Smooth muscle cell of the brain vasculature (primary cell): ENCODE data around the gene PIK3CB.
"Not testable (repeated sequence)": the region's sequence is repeated elsewhere in the genome, so short reads cannot be mapped to it uniquely, and the experiment has no call there.

Experiments
- DNase-seq: peaks from one replicate; pipeline ENCODE4 v3.0.0-alpha.2; 2012; ENCODE audit warnings: low read depth, low spot score

The PIK3CB gene

GRCh38 chr3:138806376-138807080, 28.2 kb downstream of the PIK3CB start:
- no peak for DNase-seq

- no peak for DNase-seq
Measured at GRCh38 chr3:138803006-138803653, 31.6 kb downstream of the PIK3CB start.

- DNase-seq, result not testable (repeated sequence)
Measured at GRCh38 chr3:138802223-138802622, 32.5 kb downstream of the PIK3CB start.

GRCh38 chr3:138801792-138802191, 32.9 kb downstream of the PIK3CB start:
- DNase-seq, result no peak

GRCh38 chr3:138800248-138800647, 34.5 kb downstream of the PIK3CB start:
- DNase-seq, result no peak

- DNase-seq, result no peak
Measured at GRCh38 chr3:138799822-138800221, 34.9 kb downstream of the PIK3CB start.

- DNase-seq, result no peak
Measured at GRCh38 chr3:138797508-138798038, 37.2 kb downstream of the PIK3CB start.

GRCh38 chr3:138796761-138797160, 38.0 kb downstream of the PIK3CB start:
- DNase-seq, result no peak

GRCh38 chr3:138786788-138787271, 47.9 kb downstream of the PIK3CB start:
- DNase-seq, result no peak

GRCh38 chr3:138785951-138786350, 48.8 kb downstream of the PIK3CB start:
- DNase-seq, result no peak

GRCh38 chr3:138785362-138785857, 49.3 kb downstream of the PIK3CB start:
- not testable (repeated sequence) for DNase-seq

- no peak for DNase-seq
Measured at GRCh38 chr3:138782755-138783154, 52.0 kb downstream of the PIK3CB start.

- DNase-seq, result no peak
Measured at GRCh38 chr3:138781012-138781470, 53.7 kb downstream of the PIK3CB start.

- no peak for DNase-seq
Measured at GRCh38 chr3:138778643-138779042, 56.1 kb downstream of the PIK3CB start.

GRCh38 chr3:138776961-138777360, 57.8 kb downstream of the PIK3CB start:
- DNase-seq, result no peak

GRCh38 chr3:138775254-138775595, 59.5 kb downstream of the PIK3CB start:
- no peak for DNase-seq

- DNase-seq, result peak; percentile 92
Measured at GRCh38 chr3:138774529-138775253, 60.0 kb downstream of the PIK3CB start.

GRCh38 chr3:138771585-138771984, 63.1 kb downstream of the PIK3CB start:
- no peak for DNase-seq

GRCh38 chr3:138769616-138770015, 65.1 kb downstream of the PIK3CB start:
- no peak for DNase-seq

GRCh38 chr3:138768946-138769345, 65.8 kb downstream of the PIK3CB start:
- no peak for DNase-seq

GRCh38 chr3:138768125-138768524, 66.6 kb downstream of the PIK3CB start:
- no peak for DNase-seq

- no peak for DNase-seq
Measured at GRCh38 chr3:138767498-138768104, 67.1 kb downstream of the PIK3CB start.
